Loucy (cell line): Measurements from ENCODE around the gene KLHL8.

Source experiments
- H2AFZ ChIP-seq: fragments of 200-600 bp; sonication (generic); 2 replicates; pipeline ENCODE4 v1.6.0; 2016; ENCODE audit warnings: antibody characterized with exemption, mild to moderate bottlenecking, low read length, moderate library complexity
- H3F3A ChIP-seq: fragments of 200-600 bp; 2 replicates; pipeline ENCODE4 v1.6.0; 2016; ENCODE audit warnings: antibody characterized with exemption, low read depth, mild to moderate bottlenecking
- H3K27me3 ChIP-seq: fragments of 200-600 bp; sonication (generic); 2 replicates; pipeline ENCODE4 v1.6.1; 2014; ENCODE audit warnings: low read length, mild to moderate bottlenecking; ENCODE audit not compliant: insufficient read depth, poor library complexity, severe bottlenecking
- H3K36me3 ChIP-seq: fragments of 200-600 bp; sonication (generic); 2 replicates; pipeline ENCODE4 v1.6.1; 2016; ENCODE audit warnings: low read length; ENCODE audit not compliant: insufficient read depth
- H3K4me1 ChIP-seq: fragments of 200-600 bp; sonication (generic); 2 replicates; pipeline ENCODE4 v1.5.1; 2014; ENCODE audit warnings: low read length, mild to moderate bottlenecking; ENCODE audit not compliant: insufficient read depth, poor library complexity, severe bottlenecking
- H3K4me2 ChIP-seq: fragments of 200-600 bp; sonication (generic); 2 replicates; pipeline ENCODE4 v1.6.0; 2014; ENCODE audit warnings: antibody characterized with exemption, low read length, low read depth, mild to moderate bottlenecking; ENCODE audit not compliant: poor library complexity, severe bottlenecking
- H3K4me3 ChIP-seq: fragments of 200-600 bp; sonication (generic); 2 replicates; pipeline ENCODE4 v1.5.1; 2014; ENCODE audit warnings: low read length, mild to moderate bottlenecking, mixed read lengths; ENCODE audit not compliant: poor library complexity, severe bottlenecking
- H3K79me2 ChIP-seq: fragments of 200-600 bp; sonication (generic); 2 replicates; pipeline ENCODE4 v1.6.1; 2014; ENCODE audit warnings: low read length; ENCODE audit not compliant: insufficient read depth
- H3K9ac ChIP-seq: fragments of 200-600 bp; sonication (generic); 2 replicates; pipeline ENCODE4 v1.6.0; 2014; ENCODE audit warnings: mild to moderate bottlenecking, low read depth, low read length, moderate library complexity; ENCODE audit not compliant: poor library complexity, severe bottlenecking
- H3K9me2 ChIP-seq: fragments of 200-600 bp; sonication (generic); replicated peaks from 2 replicates; pipeline ENCODE4 v1.6.1; 2016; ENCODE audit warnings: low read depth, low read length, mixed read lengths
- H3K9me3 ChIP-seq: fragments of 200-600 bp; sonication (generic); 2 replicates; pipeline ENCODE4 v1.6.1; 2014; ENCODE audit warnings: mild to moderate bottlenecking, antibody characterized with exemption, low read length, low read depth; ENCODE audit not compliant: insufficient read depth
- H4K20me1 ChIP-seq: fragments of 200-600 bp; sonication (generic); 2 replicates; pipeline ENCODE4 v1.6.0; 2014; ENCODE audit warnings: antibody characterized with exemption, low read length, mild to moderate bottlenecking; ENCODE audit not compliant: insufficient read depth, poor library complexity, severe bottlenecking
- CTCF ChIP-seq: fragments of 200-600 bp; sonication (generic); conservative IDR thresholded peaks from 2 replicates; pipeline ENCODE4 v1.5.1; 2014; ENCODE audit warnings: mild to moderate bottlenecking, antibody characterized with exemption, low read length
- EZH2phosphoT487 ChIP-seq: fragments of 200-600 bp; IDR thresholded peaks from 2 replicates; pipeline ENCODE4 v1.6.1; 2018; ENCODE audit warnings: antibody characterized with exemption, mild to moderate bottlenecking, moderate library complexity, borderline replicate concordance

The KLHL8 gene

GRCh38 chr4:87258677-87259076 lies 38.3 kb upstream of the KLHL8 start:
- no peak overlapping the region for H3K4me3 ChIP-seq
- H2AFZ ChIP-seq, result no peak overlapping the region
- H3F3A ChIP-seq, result no peaks in the 10 kb centered on the region
- no peaks in the 10 kb centered on the region for H3K4me1 ChIP-seq
- H3K36me3 ChIP-seq, result no peaks in the 10 kb centered on the region
- H3K27me3 ChIP-seq, result no peaks in the 10 kb centered on the region
- H4K20me1 ChIP-seq, result no peaks in the 10 kb centered on the region
- no peaks in the 10 kb centered on the region; the same call in 1 of the 2 replicates for H3K9me3 ChIP-seq
- H3K79me2 ChIP-seq, result no peaks in the 10 kb centered on the region
- no peak overlapping the region for H3K9ac ChIP-seq
- TF ChIP-seq EZH2phosphoT487 (no peak), CTCF (no peak)
- H3K4me2 ChIP-seq, result no peak overlapping the region
- no peaks in the 10 kb centered on the region for H3K9me2 ChIP-seq

GRCh38 chr4:87257523-87257922 lies 37.1 kb upstream of the KLHL8 start:
- no peak overlapping the region for H2AFZ ChIP-seq
- H3K27me3 ChIP-seq, result no peaks in the 10 kb centered on the region
- no peak overlapping the region for H3K4me3 ChIP-seq

GRCh38 chr4:87255755-87256154 lies 35.3 kb upstream of the KLHL8 start:
- Histone ChIP-seq H3K4me3 (no peak overlapping the region), H3K9ac (no peak overlapping the region), H3K9me3 (no peaks in the 10 kb centered on the region; the same call in 1 of the 2 replicates), H3F3A (no peaks in the 10 kb centered on the region), H3K27me3 (no peaks in the 10 kb centered on the region), H3K4me2 (no peak overlapping the region), H3K79me2 (no peaks in the 10 kb centered on the region), H3K4me1 (no peaks in the 10 kb centered on the region), H3K36me3 (no peaks in the 10 kb centered on the region), H4K20me1 (no peaks in the 10 kb centered on the region), H3K9me2 (no peaks in the 10 kb centered on the region), H2AFZ (no peak overlapping the region)
- TF ChIP-seq CTCF, result no peak
- no peak for TF ChIP-seq EZH2phosphoT487

More at GRCh38 chr4:87257523-87257922, 37.1 kb upstream of the KLHL8 start:
- Histone ChIP-seq H3K9me2 (no peaks in the 10 kb centered on the region), H3K9me3 (no peaks in the 10 kb centered on the region; the same call in 1 of the 2 replicates), H3K9ac (no peak overlapping the region), H3F3A (no peaks in the 10 kb centered on the region), H3K36me3 (no peaks in the 10 kb centered on the region), H4K20me1 (no peaks in the 10 kb centered on the region), H3K4me1 (no peaks in the 10 kb centered on the region), H3K79me2 (no peaks in the 10 kb centered on the region), H3K4me2 (no peak overlapping the region)
- TF ChIP-seq EZH2phosphoT487 (no peak), CTCF (no peak)
